Measurements from ENCODE around the gene APOL3.
"Not testable (repeated sequence)": the region's sequence is repeated elsewhere in the genome, so short reads cannot be mapped to it uniquely, and the experiment has no call there.

APOL3 gene

GRCh38 chr22:36160499-36160942, at the start of gene APOL3:
Gene APOL3, minus strand, starts transcription at chr22:36160755. Its CDS starts 11,700 bp downstream, at chr22:36149055.
- DNase-seq = peak; percentile 49

- no peak for DNase-seq
These were observed 49.7 kb upstream of the APOL3 start for GRCh38 chr22:36210224-36210623.

GRCh38 chr22:36209488-36209908, 48.9 kb upstream of the APOL3 start:
- peak; percentile 66 for DNase-seq

- DNase-seq = no peak
These were observed 48.4 kb upstream of the APOL3 start for GRCh38 chr22:36208914-36209313.

GRCh38 chr22:36208162-36208765, 47.7 kb upstream of the APOL3 start:
- no peak for DNase-seq

- no peak for DNase-seq
These were observed 45.7 kb upstream of the APOL3 start for GRCh38 chr22:36206255-36206654.

GRCh38 chr22:36205573-36205972, 45.0 kb upstream of the APOL3 start:
- DNase-seq = not testable (repeated sequence)

- peak; percentile 35 for DNase-seq
These were observed 44.1 kb upstream of the APOL3 start for GRCh38 chr22:36204632-36205015.

GRCh38 chr22:36204001-36204631, 43.6 kb upstream of the APOL3 start:
- DNase-seq = no peak

- DNase-seq = peak; percentile 61
These were observed 42.9 kb upstream of the APOL3 start for GRCh38 chr22:36203441-36203840.

GRCh38 chr22:36202906-36203305, 42.4 kb upstream of the APOL3 start:
- peak; percentile 82 for DNase-seq

- peak; percentile 96 for DNase-seq
These were observed 41.2 kb upstream of the APOL3 start, which contains the start of gene APOL4 for GRCh38 chr22:36201630-36202319. Gene APOL4, minus strand, starts transcription at chr22:36201809. Its CDS starts 75 bp downstream, at chr22:36201734.

- DNase-seq = not testable (repeated sequence)
These were observed 40.5 kb upstream of the APOL3 start for GRCh38 chr22:36201025-36201424.

- no peak for DNase-seq
These were observed 38.5 kb upstream of the APOL3 start for GRCh38 chr22:36199001-36199551.

GRCh38 chr22:36198536-36198935, 38.0 kb upstream of the APOL3 start:
- DNase-seq = no peak

- DNase-seq = peak; percentile 51
These were observed 37.1 kb upstream of the APOL3 start for GRCh38 chr22:36197514-36198146.

GRCh38 chr22:36197065-36197440, 36.5 kb upstream of the APOL3 start:
- DNase-seq = peak; percentile 68

GRCh38 chr22:36196254-36197064, 35.9 kb upstream of the APOL3 start:
- no peak for DNase-seq

- peak; percentile 76 for DNase-seq
These were observed 34.4 kb upstream of the APOL3 start for GRCh38 chr22:36194971-36195370.

GRCh38 chr22:36194385-36194784, 33.8 kb upstream of the APOL3 start:
- no peak for DNase-seq

GRCh38 chr22:36193577-36193976, 33.0 kb upstream of the APOL3 start:
- DNase-seq = no peak

GRCh38 chr22:36193171-36193570, 32.6 kb upstream of the APOL3 start:
- no peak for DNase-seq

Data from hematopoietic multipotent progenitor cell treated with erythropoietin and hydrocortisone succinate and interleukin-3 and kit ligand, for 6 days (in vitro differentiated cells).